ENCODE measurements around the gene ATP9A. TPM values are rescaled to one million over a fixed set of nuclear protein-coding genes. Genes with fewer than 3 reads are reported as not detected.
"Not testable (repeated sequence)": the region's sequence is repeated elsewhere in the genome, so short reads cannot be mapped to it uniquely, and the experiment has no call there.

Gene ATP9A
- total RNA-seq, 1 donor from 2014 or later: 23.1 TPM

DNA sequence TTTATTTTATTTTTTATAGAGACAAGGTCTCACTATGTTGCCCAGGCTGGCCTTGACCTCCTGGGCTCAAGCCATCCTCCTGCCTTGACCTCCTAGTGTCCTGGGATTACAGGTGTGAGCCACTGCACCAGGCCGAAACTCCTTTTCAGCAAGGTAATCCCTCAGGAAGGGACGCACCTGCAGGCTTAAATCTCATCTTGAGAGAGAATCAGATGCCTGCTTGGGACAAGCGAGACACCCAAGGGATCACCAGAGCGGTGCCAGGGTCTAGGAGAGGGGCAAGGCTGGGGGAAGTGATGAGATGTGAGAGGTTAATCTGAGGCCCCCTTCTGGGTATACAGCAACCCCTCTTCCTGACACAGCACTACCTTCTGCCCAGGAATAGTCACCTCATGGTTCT lies 4.0 kb upstream of the ATP9A start:
- no peaks in the 10 kb centered on the region for H3K4me1 ChIP-seq
- intact Hi-C loops (cut with DNase I): no loop called here
- H3K36me3 ChIP-seq: no peaks in the 10 kb centered on the region
- no peak overlapping the region for H3K4me3 ChIP-seq
- TF ChIP-seq, protein P1, sequence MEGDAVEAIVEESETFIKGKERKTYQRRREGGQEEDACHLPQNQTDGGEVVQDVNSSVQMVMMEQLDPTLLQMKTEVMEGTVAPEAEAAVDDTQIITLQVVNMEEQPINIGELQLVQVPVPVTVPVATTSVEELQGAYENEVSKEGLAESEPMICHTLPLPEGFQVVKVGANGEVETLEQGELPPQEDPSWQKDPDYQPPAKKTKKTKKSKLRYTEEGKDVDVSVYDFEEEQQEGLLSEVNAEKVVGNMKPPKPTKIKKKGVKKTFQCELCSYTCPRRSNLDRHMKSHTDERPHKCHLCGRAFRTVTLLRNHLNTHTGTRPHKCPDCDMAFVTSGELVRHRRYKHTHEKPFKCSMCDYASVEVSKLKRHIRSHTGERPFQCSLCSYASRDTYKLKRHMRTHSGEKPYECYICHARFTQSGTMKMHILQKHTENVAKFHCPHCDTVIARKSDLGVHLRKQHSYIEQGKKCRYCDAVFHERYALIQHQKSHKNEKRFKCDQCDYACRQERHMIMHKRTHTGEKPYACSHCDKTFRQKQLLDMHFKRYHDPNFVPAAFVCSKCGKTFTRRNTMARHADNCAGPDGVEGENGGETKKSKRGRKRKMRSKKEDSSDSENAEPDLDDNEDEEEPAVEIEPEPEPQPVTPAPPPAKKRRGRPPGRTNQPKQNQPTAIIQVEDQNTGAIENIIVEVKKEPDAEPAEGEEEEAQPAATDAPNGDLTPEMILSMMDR (IDR thresholded peaks at IDR 0.05): no peak
- ATAC-seq (no peak), DNase-seq (no peak)
- H3K27ac ChIP-seq: no peak overlapping the region
- H3K27me3 ChIP-seq (ENCODE audit: low read depth): peaks cover 9% of the 10 kb centered on the region
- H3K9me3 ChIP-seq: no peaks in the 10 kb centered on the region

DNA sequence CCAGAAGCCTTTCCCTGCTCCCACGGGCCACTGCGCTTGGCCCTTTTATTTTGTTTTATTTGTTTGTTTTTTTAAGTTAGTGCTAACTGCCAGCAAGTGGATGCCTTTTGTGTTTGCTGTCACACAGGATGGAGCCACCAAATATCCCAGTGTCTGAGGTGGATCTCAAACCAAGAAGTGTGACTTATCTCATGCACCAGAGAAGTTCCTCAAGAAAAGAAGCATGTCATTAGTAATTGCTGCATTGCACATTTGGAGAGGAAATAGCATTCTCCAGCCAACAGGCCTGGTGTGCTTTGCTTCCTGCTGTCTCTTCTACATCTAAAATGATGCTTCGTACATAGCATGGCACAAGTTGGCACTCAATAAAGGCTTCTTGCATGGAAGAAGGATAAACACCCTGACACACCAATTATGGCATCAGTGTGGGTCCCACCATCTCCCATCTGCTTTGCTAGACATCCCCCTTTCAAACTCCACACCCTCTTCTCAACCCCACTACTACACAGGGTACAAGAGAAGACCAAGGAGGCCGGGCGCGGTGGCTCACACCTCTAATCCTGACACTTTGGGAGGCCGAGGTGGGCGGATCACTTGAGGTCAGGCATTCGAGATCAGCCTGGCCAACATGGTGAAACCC lies 1.9 kb upstream of the ATP9A start:
- intact Hi-C loops (cut with DNase I): no loop called here
- peaks cover 17% of the 10 kb centered on the region for H3K27me3 ChIP-seq (ENCODE audit: low read depth)
- no peaks in the 10 kb centered on the region for H3K4me1 ChIP-seq
- H3K9me3 ChIP-seq: no peaks in the 10 kb centered on the region
- ATAC-seq (no peak), DNase-seq (no peak)
- TF ChIP-seq, protein P1 (IDR thresholded peaks at IDR 0.05): no peak
- H3K36me3 ChIP-seq: no peaks in the 10 kb centered on the region
- H3K27ac ChIP-seq: no peak overlapping the region
- no peak overlapping the region for H3K4me3 ChIP-seq

DNA sequence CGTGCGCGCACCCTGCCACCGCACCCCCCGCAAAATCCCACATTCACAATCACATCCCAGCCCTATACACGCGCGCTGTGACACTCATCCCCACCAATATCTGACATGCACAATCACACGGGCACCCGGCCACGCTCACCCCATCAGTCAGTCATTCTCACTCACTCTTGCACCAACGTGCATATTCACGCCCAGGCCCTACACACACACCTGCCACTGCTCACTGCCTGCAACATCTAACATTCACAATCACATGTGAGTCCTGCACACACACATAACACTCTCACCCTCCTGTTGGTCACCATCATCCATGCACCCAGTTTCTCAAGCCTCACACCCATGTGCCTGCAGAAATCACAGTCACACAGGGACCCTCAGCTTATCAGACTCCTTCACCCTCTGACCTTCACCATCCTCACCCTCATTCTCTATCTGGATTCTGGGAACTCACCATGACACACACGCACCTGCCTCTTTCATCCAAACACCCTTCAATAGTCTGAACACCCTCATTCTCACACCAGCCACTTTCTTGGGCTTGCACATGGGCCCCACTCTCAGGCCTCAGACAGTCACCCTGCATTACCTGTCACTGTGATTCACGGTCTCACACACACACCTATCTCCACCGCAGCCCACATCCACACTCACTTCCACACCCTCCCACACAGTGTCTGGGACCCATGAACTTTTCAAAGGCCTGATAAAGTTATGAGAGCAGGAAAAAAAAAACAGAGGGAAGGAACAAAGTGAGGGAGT lies 748 bp upstream of the ATP9A start:
- H3K4me3 ChIP-seq: no peak overlapping the region
- H3K9me3 ChIP-seq: no peaks in the 10 kb centered on the region
- no peaks in the 10 kb centered on the region for H3K4me1 ChIP-seq
- no peaks in the 10 kb centered on the region for H3K36me3 ChIP-seq
- H3K27me3 ChIP-seq (ENCODE audit: low read depth): peaks cover 17% of the 10 kb centered on the region
- intact Hi-C loops (cut with DNase I): no loop called here
- TF ChIP-seq, protein P1 (IDR thresholded peaks at IDR 0.05): no peak
- ATAC-seq: no peak
- no peak overlapping the region for H3K27ac ChIP-seq
- no peak for DNase-seq

DNA sequence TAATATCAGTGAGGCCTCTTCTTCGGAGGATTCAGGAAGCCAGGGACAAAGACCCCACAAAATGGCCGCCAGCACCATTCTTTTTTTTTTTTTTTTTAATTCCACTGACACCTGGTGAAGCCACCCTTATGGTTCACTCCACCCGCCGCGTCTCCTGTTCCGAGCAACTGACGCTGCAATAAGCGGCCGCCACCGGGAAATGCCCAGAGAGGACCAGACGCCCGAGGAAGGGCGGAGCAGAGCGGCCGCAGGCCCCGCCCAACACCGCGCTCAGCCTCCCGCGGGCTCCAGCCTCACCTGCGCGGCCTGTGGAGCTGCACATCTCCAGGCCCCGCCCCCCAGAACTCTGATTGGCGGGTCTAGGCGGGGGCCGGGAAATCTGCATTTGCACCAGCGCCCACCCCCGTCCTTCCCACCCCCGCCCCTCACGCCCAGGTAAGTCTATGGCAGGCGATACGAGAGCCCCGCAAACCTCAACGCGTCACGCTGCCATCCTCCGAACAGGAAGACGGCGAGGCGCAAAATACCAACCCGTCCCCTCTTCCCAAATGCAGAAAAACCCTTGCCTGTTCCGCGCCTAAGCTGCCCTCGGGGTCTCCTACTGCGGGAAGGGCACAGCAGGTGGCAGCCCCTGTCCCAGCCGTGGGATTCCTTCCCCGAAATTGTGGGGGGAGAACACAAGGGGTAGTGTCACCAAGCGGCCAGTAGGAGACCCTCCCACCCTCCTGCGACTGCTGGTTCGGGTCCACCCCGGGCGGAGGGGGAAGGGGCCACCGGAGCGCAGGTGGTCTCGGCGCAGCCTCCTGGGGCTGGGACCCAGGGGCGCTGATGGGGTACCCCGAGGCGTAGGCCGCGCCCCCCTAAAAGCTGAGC lies 960 bp downstream of the ATP9A start:
- no peaks in the 10 kb centered on the region for H3K4me1 ChIP-seq
- H3K4me3 ChIP-seq: peak overlapping the region; percentile 74
- DNase-seq (peak; percentile 90), ATAC-seq (peak; percentile 97 to 99)
- peaks cover 17% of the 10 kb centered on the region for H3K27me3 ChIP-seq (ENCODE audit: low read depth)
- intact Hi-C loops (cut with DNase I): no loop called here
- peak overlapping the region; percentile 51 for H3K27ac ChIP-seq
- no peaks in the 10 kb centered on the region for H3K36me3 ChIP-seq
- H3K9me3 ChIP-seq: no peaks in the 10 kb centered on the region
- TF ChIP-seq, protein P1 (IDR thresholded peaks at IDR 0.05): peak; percentile 24

DNA sequence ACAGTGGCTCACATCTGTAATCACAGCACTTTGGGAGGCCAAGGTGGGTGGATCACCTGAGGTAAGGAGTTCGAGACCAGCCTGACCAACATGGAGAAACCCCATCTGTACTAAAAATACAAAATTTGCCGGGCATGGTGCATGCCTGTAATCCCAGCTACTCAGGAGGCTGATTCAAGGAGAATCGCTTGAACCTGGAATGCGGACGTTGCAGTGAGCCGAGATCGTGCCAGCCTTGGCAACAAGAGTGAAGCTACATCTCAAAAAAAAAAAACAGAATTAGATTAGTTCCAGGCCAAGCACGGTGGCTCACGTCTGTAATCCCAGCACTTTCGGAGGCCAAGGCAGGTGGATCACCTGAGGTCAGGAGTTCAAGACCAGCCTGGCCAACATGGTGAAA lies 2.8 kb downstream of the ATP9A start:
- H3K36me3 ChIP-seq; DNase-seq; intact Hi-C loops (cut with DNase I); H3K27ac ChIP-seq; ATAC-seq; H3K4me1 ChIP-seq; H3K4me3 ChIP-seq; H3K9me3 ChIP-seq: not testable (repeated sequence)
- peaks cover 17% of the 10 kb centered on the region for H3K27me3 ChIP-seq (ENCODE audit: low read depth)

Data from lower lobe of right lung (tissue), 2 donors.